ENCODE results near the gene KCNMB4. TPM values are rescaled to one million over a fixed set of nuclear protein-coding genes. Genes with fewer than 3 reads are reported as not detected.

Gene KCNMB4
- polyA plus RNA-seq, 1 donor (not counting 4 experiments of a cell fraction or from before 2014, with no cell fraction given), result 0.77 TPM

- dilution Hi-C loops (cut with MboI; ENCODE audit: extremely low pct_ligation_motif_present, low sequenced_read_pairs), result no loop called here
- FAIRE-seq, result no peak
- H2AFZ ChIP-seq (ENCODE audit: control insufficient read depth, low read length), result no peak overlapping the region
These were observed 15.0 kb upstream of the KCNMB4 start for GRCh38 chr12:70351076-70351475.

GRCh38 chr12:70353780-70354660 is 12.1 kb upstream of the KCNMB4 start:
- H3K9me1 ChIP-seq (ENCODE audit: control insufficient read depth, extremely low read depth, insufficient read depth, low read length), result no peaks in the 10 kb centered on the region
- H2AFZ ChIP-seq (ENCODE audit: control insufficient read depth, low read length), result no peak overlapping the region
- TF ChIP-seq EZH2 (IDR thresholded peaks at IDR 0.05; ENCODE audit: low read length), result no peak
- TF ChIP-seq, protein P1, sequence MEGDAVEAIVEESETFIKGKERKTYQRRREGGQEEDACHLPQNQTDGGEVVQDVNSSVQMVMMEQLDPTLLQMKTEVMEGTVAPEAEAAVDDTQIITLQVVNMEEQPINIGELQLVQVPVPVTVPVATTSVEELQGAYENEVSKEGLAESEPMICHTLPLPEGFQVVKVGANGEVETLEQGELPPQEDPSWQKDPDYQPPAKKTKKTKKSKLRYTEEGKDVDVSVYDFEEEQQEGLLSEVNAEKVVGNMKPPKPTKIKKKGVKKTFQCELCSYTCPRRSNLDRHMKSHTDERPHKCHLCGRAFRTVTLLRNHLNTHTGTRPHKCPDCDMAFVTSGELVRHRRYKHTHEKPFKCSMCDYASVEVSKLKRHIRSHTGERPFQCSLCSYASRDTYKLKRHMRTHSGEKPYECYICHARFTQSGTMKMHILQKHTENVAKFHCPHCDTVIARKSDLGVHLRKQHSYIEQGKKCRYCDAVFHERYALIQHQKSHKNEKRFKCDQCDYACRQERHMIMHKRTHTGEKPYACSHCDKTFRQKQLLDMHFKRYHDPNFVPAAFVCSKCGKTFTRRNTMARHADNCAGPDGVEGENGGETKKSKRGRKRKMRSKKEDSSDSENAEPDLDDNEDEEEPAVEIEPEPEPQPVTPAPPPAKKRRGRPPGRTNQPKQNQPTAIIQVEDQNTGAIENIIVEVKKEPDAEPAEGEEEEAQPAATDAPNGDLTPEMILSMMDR (optimal IDR thresholded peaks at IDR 0.05 in 1 of 3, IDR thresholded peaks at IDR 0.05 in 1 of 3, conservative IDR thresholded peaks at IDR 0.05 in 1 of 3; ENCODE audit: extremely low read depth in 1 of 3, insufficient read depth in 2 of 3, low read length in 3 of 3), result no peak
- H3K36me3 ChIP-seq (ENCODE audit: control insufficient read depth in 2 of 2, extremely low read depth in 1 of 2, insufficient read depth in 2 of 2, low read length in 2 of 2), result peaks cover 0 to 4% of the 10 kb centered on the region in 2 experiments
- no peak overlapping the region for H3K9ac ChIP-seq (ENCODE audit: control insufficient read depth, extremely low read depth, insufficient read depth, low read length)
- DNase-seq (ENCODE audit: low read depth, low spot score), result no peak
- no peak overlapping the region for H3K27ac ChIP-seq (ENCODE audit: control insufficient read depth, insufficient read depth, low read length)
- no peaks in the 10 kb centered on the region for H3K79me2 ChIP-seq (ENCODE audit: control insufficient read depth, insufficient read depth, low read length)
- dilution Hi-C loops (cut with MboI; ENCODE audit: extremely low pct_ligation_motif_present, low sequenced_read_pairs), result no loop called here
- no peak overlapping the region for H3K4me3 ChIP-seq (ENCODE audit: control insufficient read depth in 2 of 3, extremely low read depth in 1 of 3, insufficient read depth in 2 of 3, low read depth in 1 of 3, low read length in 3 of 3)
- no peak overlapping the region for H3K4me2 ChIP-seq (ENCODE audit: control insufficient read depth, extremely low read depth, insufficient read depth, low read depth, low read length)
- H3K9me3 ChIP-seq (ENCODE audit: control insufficient read depth, low read depth, low read length), result no peaks in the 10 kb centered on the region
- H3K27me3 ChIP-seq (ENCODE audit: control insufficient read depth, extremely low read depth, insufficient read depth, low read length), result no peaks in the 10 kb centered on the region
- no peaks in the 10 kb centered on the region for H3K4me1 ChIP-seq (ENCODE audit: control insufficient read depth, extremely low read depth, insufficient read depth, low read length)
- H4K20me1 ChIP-seq (ENCODE audit: control insufficient read depth, extremely low read depth, insufficient read depth, low read length), result no peaks in the 10 kb centered on the region
- FAIRE-seq, result no peak

More at GRCh38 chr12:70351076-70351475, 15.0 kb upstream of the KCNMB4 start:
- TF ChIP-seq, protein P1 (optimal IDR thresholded peaks at IDR 0.05 in 1 of 3, IDR thresholded peaks at IDR 0.05 in 1 of 3, conservative IDR thresholded peaks at IDR 0.05 in 1 of 3; ENCODE audit: extremely low read depth in 1 of 3, insufficient read depth in 2 of 3, low read length in 3 of 3), result no peak
- TF ChIP-seq EZH2 (IDR thresholded peaks at IDR 0.05; ENCODE audit: low read length), result no peak
- peaks cover 3 to 8% of the 10 kb centered on the region in 2 experiments for H3K36me3 ChIP-seq (ENCODE audit: control insufficient read depth in 2 of 2, extremely low read depth in 1 of 2, insufficient read depth in 2 of 2, low read length in 2 of 2)
- no peak overlapping the region for H3K27ac ChIP-seq (ENCODE audit: control insufficient read depth, insufficient read depth, low read length)
- no peaks in the 10 kb centered on the region for H3K4me1 ChIP-seq (ENCODE audit: control insufficient read depth, extremely low read depth, insufficient read depth, low read length)
- no peaks in the 10 kb centered on the region for H3K9me3 ChIP-seq (ENCODE audit: control insufficient read depth, low read depth, low read length)
- H3K4me3 ChIP-seq (ENCODE audit: control insufficient read depth in 2 of 3, extremely low read depth in 1 of 3, insufficient read depth in 2 of 3, low read depth in 1 of 3, low read length in 3 of 3), result no peak overlapping the region
- no peaks in the 10 kb centered on the region for H3K79me2 ChIP-seq (ENCODE audit: control insufficient read depth, insufficient read depth, low read length)
- H3K9me1 ChIP-seq (ENCODE audit: control insufficient read depth, extremely low read depth, insufficient read depth, low read length), result no peaks in the 10 kb centered on the region
- no peaks in the 10 kb centered on the region for H4K20me1 ChIP-seq (ENCODE audit: control insufficient read depth, extremely low read depth, insufficient read depth, low read length)
- DNase-seq (ENCODE audit: low read depth, low spot score), result no peak
- H3K27me3 ChIP-seq (ENCODE audit: control insufficient read depth, extremely low read depth, insufficient read depth, low read length), result no peaks in the 10 kb centered on the region
- no peak overlapping the region for H3K4me2 ChIP-seq (ENCODE audit: control insufficient read depth, extremely low read depth, insufficient read depth, low read depth, low read length)
- H3K9ac ChIP-seq (ENCODE audit: control insufficient read depth, extremely low read depth, insufficient read depth, low read length), result no peak overlapping the region

Data from keratinocyte (primary cell).